ENCODE results near the gene APBB3. TPM values are rescaled to one million over a fixed set of nuclear protein-coding genes. Genes with fewer than 3 reads are reported as not detected.
"Not testable (repeated sequence)": the region's sequence is repeated elsewhere in the genome, so short reads cannot be mapped to it uniquely, and the experiment has no call there.

Gene APBB3
- 10 to 100 TPM; 12.5 to 19.7 TPM for total RNA-seq
- long read RNA-seq, donor 1, partial matches to known transcripts, result 4 of 6 reads
- long read RNA-seq, donor 1, other reads (novel, unspliced or antisense), result 0 of 6 reads
- long read RNA-seq, donor 2, partial matches to known transcripts, result 3 of 12 reads
- long read RNA-seq, donor 2, other reads (novel, unspliced or antisense), result 5 of 12 reads

GRCh38 chr5:140564196-140565023 lies at the start of gene APBB3, which contains the start of gene SLC35A4:
TSS of gene APBB3 (minus strand) at chr5:140564598. CDS start at chr5:140564245, 353 bp downstream.
TSS of gene SLC35A4 (plus strand) at chr5:140564828. CDS start at chr5:140567170, 2,342 bp downstream.
- peak; percentile 99 for DNase-seq (ENCODE audit: low spot score)
- intact Hi-C loops (cut with DNase I), result loop anchor here (5.0 to 10.0 kb wide), 2 partner anchors 70 to 73 kb away; partner anchors contain the start of genes TMCO6 (in 2 of the 2) and CD14 (in 1 of the 2)

GRCh38 chr5:140611020-140611521 lies 46.7 kb upstream of the APBB3 start:
- intact Hi-C loops (cut with DNase I), result no loop called here
- no peak for DNase-seq (ENCODE audit: low spot score)

GRCh38 chr5:140609126-140609525 lies 44.7 kb upstream of the APBB3 start:
- intact Hi-C loops (cut with DNase I), result no loop called here
- no peak for DNase-seq (ENCODE audit: low spot score)

- intact Hi-C loops (cut with DNase I), result no loop called here
- no peak for DNase-seq (ENCODE audit: low spot score)
Measured at GRCh38 chr5:140608722-140609121, 44.3 kb upstream of the APBB3 start.

GRCh38 chr5:140607031-140607430 lies 42.6 kb upstream of the APBB3 start:
- DNase-seq (ENCODE audit: low spot score), result no peak
- intact Hi-C loops (cut with DNase I), result no loop called here

- intact Hi-C loops (cut with DNase I), result no loop called here
Measured at GRCh38 chr5:140605879-140606278, 41.5 kb upstream of the APBB3 start.

GRCh38 chr5:140603734-140604133 lies 39.3 kb upstream of the APBB3 start:
- intact Hi-C loops (cut with DNase I), result no loop called here
- DNase-seq (ENCODE audit: low spot score), result no peak

More at GRCh38 chr5:140605879-140606278, 41.5 kb upstream of the APBB3 start:
- no peak for DNase-seq (ENCODE audit: low spot score)

- intact Hi-C loops (cut with DNase I); DNase-seq (ENCODE audit: low spot score): not testable (repeated sequence)
Measured at GRCh38 chr5:140603446-140603698, 39.0 kb upstream of the APBB3 start.

- intact Hi-C loops (cut with DNase I), result no loop called here
- no peak for DNase-seq (ENCODE audit: low spot score)
Measured at GRCh38 chr5:140602147-140602546, 37.7 kb upstream of the APBB3 start.

- intact Hi-C loops (cut with DNase I), result no loop called here
- DNase-seq (ENCODE audit: low spot score), result no peak
Measured at GRCh38 chr5:140600096-140600495, 35.7 kb upstream of the APBB3 start.

GRCh38 chr5:140598836-140599235 lies 34.4 kb upstream of the APBB3 start:
- intact Hi-C loops (cut with DNase I), result no loop called here
- DNase-seq (ENCODE audit: low spot score), result no peak

GRCh38 chr5:140596321-140596741 lies 31.9 kb upstream of the APBB3 start:
- intact Hi-C loops (cut with DNase I), result no loop called here
- no peak for DNase-seq (ENCODE audit: low spot score)

- DNase-seq (ENCODE audit: low spot score), result no peak
- intact Hi-C loops (cut with DNase I), result no loop called here
Measured at GRCh38 chr5:140595538-140596300, 31.3 kb upstream of the APBB3 start.

- no peak for DNase-seq (ENCODE audit: low spot score)
- intact Hi-C loops (cut with DNase I), result no loop called here
Measured at GRCh38 chr5:140594169-140594568, 29.8 kb upstream of the APBB3 start.

GRCh38 chr5:140593070-140593469 lies 28.7 kb upstream of the APBB3 start:
- intact Hi-C loops (cut with DNase I); DNase-seq (ENCODE audit: low spot score): not testable (repeated sequence)

GRCh38 chr5:140591747-140592372 lies 27.5 kb upstream of the APBB3 start:
- intact Hi-C loops (cut with DNase I), result no loop called here
- DNase-seq (ENCODE audit: low spot score), result no peak

- intact Hi-C loops (cut with DNase I), result no loop called here
- no peak for DNase-seq (ENCODE audit: low spot score)
Measured at GRCh38 chr5:140590861-140591260, 26.5 kb upstream of the APBB3 start.

- no peak for DNase-seq (ENCODE audit: low spot score)
- intact Hi-C loops (cut with DNase I), result no loop called here
Measured at GRCh38 chr5:140588311-140589070, 24.1 kb upstream of the APBB3 start.

- no peak for DNase-seq (ENCODE audit: low spot score)
- intact Hi-C loops (cut with DNase I), result no loop called here
Measured at GRCh38 chr5:140587495-140587894, 23.1 kb upstream of the APBB3 start.
